GM23338 (cell line): ENCODE data around the gene RAVER1.

Experiments
- EZH2 ChIP-seq: fragments of 200-600 bp; sonication (generic); IDR thresholded peaks from one replicate; pipeline ENCODE4 v1.8.0; 2017; ENCODE audit warnings: antibody characterized with exemption, mild to moderate bottlenecking, low read depth; ENCODE audit not compliant: unreplicated experiment
- TF ChIP-seq, protein P1 (sequence below), 2 experiments: fragments of 200-600 bp in 1 of 2; sonication (generic) in 1 of 2; conservative IDR thresholded peaks; 2 replicates each; pipeline versions ENCODE4 v1.5.1 to v1.6.1; 2016 to 2017; ENCODE audit warnings: antibody characterized with exemption in 2 of 2, low read depth in 2 of 2, mild to moderate bottlenecking in 2 of 2, moderate library complexity in 1 of 2

DNA sequence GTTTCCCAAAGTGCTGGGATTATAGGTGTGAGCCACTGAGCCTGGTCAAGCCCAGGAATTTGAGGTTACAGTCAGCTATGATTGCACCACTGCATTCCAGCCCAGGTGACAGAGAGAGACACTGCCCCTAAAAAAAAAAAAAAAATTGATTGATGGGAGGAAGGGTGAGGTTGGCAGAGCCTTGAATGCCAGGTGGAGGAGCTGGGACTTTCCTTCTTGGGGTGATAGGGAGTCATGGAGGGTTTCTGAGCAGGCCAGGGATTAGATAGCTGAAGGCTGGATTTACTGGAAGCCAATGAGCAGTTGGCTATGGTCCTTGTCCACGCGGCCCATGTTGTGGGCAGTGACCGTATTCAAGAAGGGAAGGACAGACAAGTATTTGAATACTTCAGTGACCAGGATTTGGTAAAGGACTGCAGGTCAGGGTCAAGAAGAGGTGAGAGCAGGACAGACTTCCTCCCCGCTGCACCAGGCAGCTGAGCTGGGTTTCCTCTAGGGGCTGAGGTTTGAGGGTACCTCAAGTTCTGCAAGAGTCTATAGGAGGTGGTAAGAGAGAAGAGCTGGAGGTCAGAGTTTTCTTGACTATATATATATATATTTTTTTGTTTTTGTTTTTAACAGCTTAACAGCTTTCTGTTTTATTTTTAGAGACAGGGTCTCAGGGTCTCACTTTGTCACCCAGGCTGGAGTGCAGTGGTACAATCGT, 53.4 kb downstream of the RAVER1 start:
- no peak for TF ChIP-seq EZH2
- TF ChIP-seq, protein P1, sequence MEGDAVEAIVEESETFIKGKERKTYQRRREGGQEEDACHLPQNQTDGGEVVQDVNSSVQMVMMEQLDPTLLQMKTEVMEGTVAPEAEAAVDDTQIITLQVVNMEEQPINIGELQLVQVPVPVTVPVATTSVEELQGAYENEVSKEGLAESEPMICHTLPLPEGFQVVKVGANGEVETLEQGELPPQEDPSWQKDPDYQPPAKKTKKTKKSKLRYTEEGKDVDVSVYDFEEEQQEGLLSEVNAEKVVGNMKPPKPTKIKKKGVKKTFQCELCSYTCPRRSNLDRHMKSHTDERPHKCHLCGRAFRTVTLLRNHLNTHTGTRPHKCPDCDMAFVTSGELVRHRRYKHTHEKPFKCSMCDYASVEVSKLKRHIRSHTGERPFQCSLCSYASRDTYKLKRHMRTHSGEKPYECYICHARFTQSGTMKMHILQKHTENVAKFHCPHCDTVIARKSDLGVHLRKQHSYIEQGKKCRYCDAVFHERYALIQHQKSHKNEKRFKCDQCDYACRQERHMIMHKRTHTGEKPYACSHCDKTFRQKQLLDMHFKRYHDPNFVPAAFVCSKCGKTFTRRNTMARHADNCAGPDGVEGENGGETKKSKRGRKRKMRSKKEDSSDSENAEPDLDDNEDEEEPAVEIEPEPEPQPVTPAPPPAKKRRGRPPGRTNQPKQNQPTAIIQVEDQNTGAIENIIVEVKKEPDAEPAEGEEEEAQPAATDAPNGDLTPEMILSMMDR (conservative IDR thresholded peaks at IDR 0.05; ENCODE audit: low read depth in 2 of 2), result no peak
